Stimulated activated naive CD8-positive, alpha-beta T cell treated with anti-CD3 and anti-CD28 coated beads, Interleukin-15, Interleukin-2, amounts not matched to agents 100 ng/mL and 50 ng/mL, for 24 hours (primary cell): ENCODE results near the gene GPC1.
"Not testable (repeated sequence)": the region's sequence is repeated elsewhere in the genome, so short reads cannot be mapped to it uniquely, and the experiment has no call there.

Experiments
- H3K27ac Mint-ChIP-seq: one replicate; pipeline ENCODE4 v1.8.0; 2021; ENCODE audit warnings: mild to moderate bottlenecking, mixed read lengths
- H3K27me3 Mint-ChIP-seq: one replicate; pipeline ENCODE4 v1.8.0; 2021; ENCODE audit warnings: mixed read lengths
- H3K36me3 Mint-ChIP-seq: one replicate; pipeline ENCODE4 v1.8.0; 2021; ENCODE audit warnings: low read depth, mixed read lengths
- H3K4me1 Mint-ChIP-seq: one replicate; pipeline ENCODE4 v1.8.0; 2021; ENCODE audit warnings: low read depth, mixed read lengths
- H3K4me3 Mint-ChIP-seq: one replicate; pipeline ENCODE4 v1.8.0; 2021; ENCODE audit warnings: mild to moderate bottlenecking, mixed read lengths
- H3K9me3 Mint-ChIP-seq: one replicate; pipeline ENCODE4 v1.8.0; 2021; ENCODE audit warnings: mixed read lengths

The GPC1 gene

GRCh38 chr2:240435457-240435947 is at the start of gene GPC1:
Gene GPC1 (plus strand): TSS chr2:240435663. CDS start chr2:240435919, 256 bp downstream.
- H3K27ac Mint-ChIP-seq = no peak within 1 kb of the TSS
- H3K27me3 Mint-ChIP-seq = peaks cover 29% of the 10 kb centered on the region
- no peaks in the 10 kb centered on the region for H3K9me3 Mint-ChIP-seq
- no peaks in the 10 kb centered on the region for H3K36me3 Mint-ChIP-seq
- H3K4me3 Mint-ChIP-seq = peak within 1 kb of the TSS; percentile 78
- peaks cover 9% of the 10 kb centered on the region for H3K4me1 Mint-ChIP-seq

DNA sequence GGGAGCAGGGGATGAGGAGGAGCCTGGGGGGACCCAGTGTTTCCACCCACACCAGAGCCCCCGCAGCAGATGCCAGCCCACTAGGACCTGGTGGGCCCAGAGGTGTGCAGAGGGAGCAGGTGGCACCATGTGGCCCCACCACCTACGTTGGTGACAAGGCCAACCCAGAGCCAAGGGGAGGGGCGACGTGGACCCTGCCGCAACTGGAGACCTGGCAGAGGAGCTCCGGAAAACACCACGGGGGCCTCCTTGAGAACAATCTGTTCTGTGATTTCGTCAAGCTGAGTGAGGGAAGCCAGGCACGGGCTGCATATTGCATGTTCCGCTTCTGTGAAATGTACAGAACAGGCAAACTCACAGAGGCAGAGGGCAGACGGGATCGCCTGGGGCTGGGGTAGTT is 49.1 kb upstream of the GPC1 start:
- Mint-ChIP-seq H3K27ac (no peak overlapping the region), H3K4me3 (no peak overlapping the region), H3K4me1 (no peaks in the 10 kb centered on the region), H3K9me3 (no peaks in the 10 kb centered on the region), H3K27me3 (peaks cover 6% of the 10 kb centered on the region), H3K36me3 (no peaks in the 10 kb centered on the region)

- H3K9me3 Mint-ChIP-seq, H3K27me3 Mint-ChIP-seq, H3K27ac Mint-ChIP-seq, H3K4me1 Mint-ChIP-seq, H3K4me3 Mint-ChIP-seq, H3K36me3 Mint-ChIP-seq: not testable (repeated sequence)
Measured at GRCh38 chr2:240386743-240387142, 48.7 kb upstream of the GPC1 start.

GRCh38 chr2:240387325-240387668 is 48.2 kb upstream of the GPC1 start:
- Mint-ChIP-seq H3K4me1 (no peaks in the 10 kb centered on the region), H3K36me3 (no peaks in the 10 kb centered on the region), H3K4me3 (no peak overlapping the region), H3K27me3 (peaks cover 6% of the 10 kb centered on the region), H3K9me3 (no peaks in the 10 kb centered on the region), H3K27ac (no peak overlapping the region)

DNA sequence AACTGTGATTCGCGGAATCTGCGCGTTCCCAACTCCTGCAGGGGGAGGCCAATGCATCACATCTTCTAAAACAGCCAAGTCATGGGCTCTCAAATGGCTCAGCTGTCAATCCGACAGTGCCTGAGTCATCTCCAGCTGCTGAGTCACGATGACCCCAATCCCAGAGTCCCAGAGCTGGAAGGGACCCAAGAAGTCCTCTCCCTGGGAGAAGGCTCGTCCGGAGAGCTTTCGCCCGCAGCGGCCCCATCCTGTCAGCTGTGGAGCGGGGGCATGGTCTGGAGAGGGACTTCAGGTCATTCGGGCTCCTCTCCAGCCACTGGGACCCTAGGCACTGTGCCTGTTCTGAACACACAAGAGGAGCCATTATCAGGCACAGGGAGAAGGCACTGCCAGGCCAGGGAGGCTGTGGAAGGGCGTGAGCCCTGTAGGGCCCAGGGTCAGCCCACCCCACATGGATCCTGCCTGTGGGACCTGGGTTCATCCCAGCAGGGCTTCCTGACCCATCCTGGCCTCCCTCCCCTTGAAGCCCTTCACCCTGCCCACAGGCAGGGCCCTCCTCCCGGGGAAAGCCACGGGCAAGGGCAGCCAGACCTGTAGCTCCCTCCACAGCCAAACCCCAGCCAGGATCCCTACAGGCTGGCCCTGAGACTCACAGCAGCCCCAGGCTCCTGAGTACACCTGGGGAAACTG is 47.6 kb upstream of the GPC1 start:
- Mint-ChIP-seq H3K27ac (no peak overlapping the region), H3K4me3 (no peak overlapping the region), H3K36me3 (no peaks in the 10 kb centered on the region), H3K9me3 (no peaks in the 10 kb centered on the region), H3K4me1 (peaks cover 4% of the 10 kb centered on the region), H3K27me3 (peaks cover under 1% of the 10 kb centered on the region)

DNA sequence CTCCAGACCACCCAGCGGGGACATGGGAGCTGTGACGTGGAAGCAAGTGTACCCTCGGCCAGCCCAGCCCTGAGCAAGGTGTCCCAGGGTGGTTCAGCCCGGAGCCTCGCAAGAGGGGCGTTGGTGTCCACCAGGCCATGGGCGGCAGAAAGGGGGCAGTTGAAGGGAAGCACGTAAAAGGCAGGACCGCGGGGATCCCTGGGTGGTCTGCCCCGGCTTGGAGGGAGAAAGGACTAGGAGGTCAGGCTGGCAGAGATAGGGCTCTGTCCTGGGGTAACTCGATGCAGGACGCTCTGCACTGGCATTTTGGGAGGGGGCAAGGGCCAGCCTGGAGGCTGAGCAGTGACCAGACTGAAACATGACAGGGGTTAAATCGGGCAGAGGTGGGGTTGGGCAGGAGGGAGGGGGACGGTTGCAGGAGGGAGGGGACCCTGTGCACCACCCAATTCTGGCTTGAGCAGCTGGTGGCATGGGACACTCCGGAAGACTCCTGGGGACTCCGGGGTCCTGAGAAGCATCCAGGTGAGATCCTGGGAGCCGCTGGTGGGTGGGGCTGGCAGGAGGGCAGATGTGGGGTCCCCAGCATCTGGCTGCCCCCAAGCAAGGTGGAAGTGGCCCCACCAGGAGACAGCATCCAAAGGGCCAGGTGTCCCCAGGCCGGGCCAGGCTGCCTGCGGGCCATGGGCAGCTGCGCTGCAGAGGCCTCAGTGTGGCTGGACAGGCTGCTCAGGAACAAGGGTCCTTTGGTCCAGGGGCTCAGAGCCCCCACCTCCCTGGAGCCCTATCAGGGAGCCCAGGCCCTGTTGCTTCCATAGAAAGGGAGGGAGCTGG is 46.8 kb upstream of the GPC1 start:
- Mint-ChIP-seq H3K36me3 (no peaks in the 10 kb centered on the region), H3K27ac (no peak overlapping the region), H3K9me3 (no peaks in the 10 kb centered on the region), H3K27me3 (no peaks in the 10 kb centered on the region), H3K4me1 (peaks cover 7% of the 10 kb centered on the region), H3K4me3 (no peak overlapping the region)

- Mint-ChIP-seq H3K9me3 (no peaks in the 10 kb centered on the region), H3K27me3 (no peaks in the 10 kb centered on the region), H3K4me1 (peaks cover 7% of the 10 kb centered on the region), H3K27ac (no peak overlapping the region), H3K4me3 (no peak overlapping the region), H3K36me3 (no peaks in the 10 kb centered on the region)
Measured at GRCh38 chr2:240389302-240389805, 46.1 kb upstream of the GPC1 start.

DNA sequence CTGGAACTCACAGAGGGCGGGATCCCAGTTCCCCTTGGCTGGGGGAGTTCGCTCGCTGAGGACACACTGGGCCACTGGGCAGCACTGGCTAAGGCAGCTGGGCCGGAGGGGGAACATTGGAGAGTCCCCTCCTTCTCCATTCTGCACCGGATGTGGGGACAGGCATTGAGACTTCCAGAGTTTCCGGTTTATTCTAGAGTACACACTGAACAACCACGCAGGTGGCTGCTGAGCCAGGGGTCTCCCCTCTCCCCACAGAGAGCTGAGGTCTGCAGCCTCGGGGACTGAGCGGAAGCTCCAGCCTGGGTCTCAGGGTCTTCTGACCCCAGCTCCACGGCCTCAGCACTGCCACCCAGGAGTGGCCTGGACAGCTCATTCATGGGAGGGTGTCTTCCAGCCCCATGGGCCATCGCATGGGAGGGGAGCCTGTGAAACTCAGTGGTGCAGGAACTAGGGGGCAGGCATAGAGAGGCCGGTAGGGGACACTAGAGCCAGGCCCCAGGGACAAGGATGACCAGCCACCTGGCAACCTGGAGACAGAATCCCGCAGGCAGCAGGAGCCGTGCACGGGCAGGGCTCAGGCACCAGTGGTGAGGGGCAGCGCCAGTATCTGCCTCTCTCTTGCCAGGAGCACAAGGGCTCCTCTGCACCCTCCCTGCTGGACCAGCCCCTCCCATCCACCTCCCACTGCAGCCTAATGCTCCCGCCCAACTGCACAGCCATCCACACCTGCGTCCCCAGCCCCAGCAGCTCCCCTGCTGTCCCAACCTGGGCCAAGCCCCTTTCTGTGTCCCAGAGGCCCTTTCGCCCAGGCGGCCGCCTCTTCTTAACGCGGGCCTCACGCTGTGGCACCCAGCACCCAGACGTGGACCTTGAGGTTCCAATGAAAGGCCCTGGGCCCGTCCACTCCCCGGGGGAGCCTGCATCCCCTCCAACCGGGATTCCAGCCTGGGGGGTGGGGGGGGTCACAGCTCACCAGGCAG is 45.1 kb upstream of the GPC1 start:
- no peaks in the 10 kb centered on the region for H3K9me3 Mint-ChIP-seq
- peaks cover 7% of the 10 kb centered on the region for H3K4me1 Mint-ChIP-seq
- no peak overlapping the region for H3K4me3 Mint-ChIP-seq
- H3K36me3 Mint-ChIP-seq = no peaks in the 10 kb centered on the region
- no peaks in the 10 kb centered on the region for H3K27me3 Mint-ChIP-seq
- H3K27ac Mint-ChIP-seq = no peak overlapping the region

GRCh38 chr2:240391111-240392051 is 44.1 kb upstream of the GPC1 start:
- peaks cover 7% of the 10 kb centered on the region for H3K4me1 Mint-ChIP-seq
- no peaks in the 10 kb centered on the region for H3K36me3 Mint-ChIP-seq
- H3K9me3 Mint-ChIP-seq = no peaks in the 10 kb centered on the region
- H3K27me3 Mint-ChIP-seq = no peaks in the 10 kb centered on the region
- no peak overlapping the region for H3K4me3 Mint-ChIP-seq
- no peak overlapping the region for H3K27ac Mint-ChIP-seq

GRCh38 chr2:240392084-240392947 is 43.1 kb upstream of the GPC1 start:
- H3K36me3 Mint-ChIP-seq = no peaks in the 10 kb centered on the region
- H3K4me3 Mint-ChIP-seq = no peak overlapping the region
- peaks cover 7% of the 10 kb centered on the region for H3K4me1 Mint-ChIP-seq
- H3K9me3 Mint-ChIP-seq = no peaks in the 10 kb centered on the region
- no peaks in the 10 kb centered on the region for H3K27me3 Mint-ChIP-seq
- H3K27ac Mint-ChIP-seq = no peak overlapping the region

DNA sequence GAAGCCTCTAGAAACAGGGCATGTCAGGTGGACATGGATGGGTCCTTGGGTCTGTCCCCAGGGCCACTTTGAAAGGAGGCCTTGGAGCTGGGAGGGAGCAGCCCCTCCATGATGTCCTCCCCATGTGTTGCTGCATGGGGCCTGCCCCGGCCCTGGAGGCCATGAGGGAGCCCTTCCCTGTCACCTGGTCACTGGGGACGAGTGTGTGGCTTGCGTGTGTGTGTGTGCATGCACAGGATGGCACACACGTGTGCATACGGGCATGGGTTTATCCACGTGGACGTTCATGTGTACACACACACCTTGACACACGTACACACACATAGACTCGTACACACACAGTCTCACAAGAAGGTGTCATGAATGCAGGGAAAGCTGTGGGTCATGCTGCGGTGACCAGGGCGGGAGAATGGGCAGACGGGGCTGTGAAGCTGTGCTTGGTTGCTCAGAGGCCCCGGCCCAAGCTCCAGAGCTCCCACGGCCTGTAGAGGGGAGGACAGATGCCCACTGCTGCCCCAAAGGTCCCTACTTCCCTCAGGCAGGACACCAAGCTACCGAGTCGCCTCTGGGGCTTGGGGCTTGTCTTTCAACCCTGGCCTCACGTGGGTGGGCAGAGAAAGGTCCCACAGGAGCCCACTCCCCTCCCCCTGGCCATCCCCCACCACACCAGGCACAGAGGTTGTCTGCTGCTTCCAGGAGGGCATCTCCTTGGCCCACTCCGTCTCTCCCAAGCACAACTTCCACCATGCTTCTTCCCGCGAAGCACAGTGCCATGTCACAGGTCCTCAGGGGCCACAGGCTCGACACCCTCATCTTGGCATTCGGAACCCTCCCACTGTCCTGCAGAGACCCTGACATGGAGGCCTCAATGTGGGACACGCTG is 42.3 kb upstream of the GPC1 start:
- Mint-ChIP-seq H3K27me3 (no peaks in the 10 kb centered on the region), H3K4me1 (peaks cover 7% of the 10 kb centered on the region), H3K27ac (no peak overlapping the region), H3K4me3 (no peak overlapping the region), H3K36me3 (no peaks in the 10 kb centered on the region), H3K9me3 (no peaks in the 10 kb centered on the region)

- peaks cover 7% of the 10 kb centered on the region for H3K4me1 Mint-ChIP-seq
- no peak overlapping the region for H3K27ac Mint-ChIP-seq
- H3K9me3 Mint-ChIP-seq = no peaks in the 10 kb centered on the region
- no peaks in the 10 kb centered on the region for H3K27me3 Mint-ChIP-seq
- no peak overlapping the region for H3K4me3 Mint-ChIP-seq
- no peaks in the 10 kb centered on the region for H3K36me3 Mint-ChIP-seq
Measured at GRCh38 chr2:240393831-240394410, 41.5 kb upstream of the GPC1 start.
